ENCODE data around the gene SMIM12.

DNA sequence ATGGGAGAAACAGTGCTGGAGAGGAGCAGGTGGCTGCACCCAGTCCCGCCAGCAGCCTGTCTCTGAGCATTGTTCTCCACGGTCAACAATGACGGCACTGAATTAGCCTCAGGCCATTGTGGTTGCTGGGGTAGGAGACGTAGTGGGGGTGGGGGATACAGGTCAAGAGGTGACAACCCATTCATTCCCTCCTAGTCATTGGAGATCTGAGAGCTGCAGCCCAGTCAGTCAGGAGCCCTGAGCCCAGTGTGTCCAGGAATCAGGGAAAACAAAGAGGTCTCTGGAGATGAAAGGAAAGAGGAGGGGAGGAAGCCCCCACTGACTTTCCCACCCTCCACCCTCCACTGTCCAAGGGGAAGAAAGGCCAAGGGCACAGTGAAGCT lies 15.3 kb downstream of the SMIM12 start:
- TF ChIP-seq, protein P1, sequence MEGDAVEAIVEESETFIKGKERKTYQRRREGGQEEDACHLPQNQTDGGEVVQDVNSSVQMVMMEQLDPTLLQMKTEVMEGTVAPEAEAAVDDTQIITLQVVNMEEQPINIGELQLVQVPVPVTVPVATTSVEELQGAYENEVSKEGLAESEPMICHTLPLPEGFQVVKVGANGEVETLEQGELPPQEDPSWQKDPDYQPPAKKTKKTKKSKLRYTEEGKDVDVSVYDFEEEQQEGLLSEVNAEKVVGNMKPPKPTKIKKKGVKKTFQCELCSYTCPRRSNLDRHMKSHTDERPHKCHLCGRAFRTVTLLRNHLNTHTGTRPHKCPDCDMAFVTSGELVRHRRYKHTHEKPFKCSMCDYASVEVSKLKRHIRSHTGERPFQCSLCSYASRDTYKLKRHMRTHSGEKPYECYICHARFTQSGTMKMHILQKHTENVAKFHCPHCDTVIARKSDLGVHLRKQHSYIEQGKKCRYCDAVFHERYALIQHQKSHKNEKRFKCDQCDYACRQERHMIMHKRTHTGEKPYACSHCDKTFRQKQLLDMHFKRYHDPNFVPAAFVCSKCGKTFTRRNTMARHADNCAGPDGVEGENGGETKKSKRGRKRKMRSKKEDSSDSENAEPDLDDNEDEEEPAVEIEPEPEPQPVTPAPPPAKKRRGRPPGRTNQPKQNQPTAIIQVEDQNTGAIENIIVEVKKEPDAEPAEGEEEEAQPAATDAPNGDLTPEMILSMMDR (IDR thresholded peaks at IDR 0.05): no peak
- no peak for TF ChIP-seq POLR2A (IDR thresholded peaks at IDR 0.05)
- TF ChIP-seq POLR2AphosphoS5 (IDR thresholded peaks at IDR 0.05): no peak
